Measurements from ENCODE around the gene ABHD1.

The ABHD1 gene

DNA sequence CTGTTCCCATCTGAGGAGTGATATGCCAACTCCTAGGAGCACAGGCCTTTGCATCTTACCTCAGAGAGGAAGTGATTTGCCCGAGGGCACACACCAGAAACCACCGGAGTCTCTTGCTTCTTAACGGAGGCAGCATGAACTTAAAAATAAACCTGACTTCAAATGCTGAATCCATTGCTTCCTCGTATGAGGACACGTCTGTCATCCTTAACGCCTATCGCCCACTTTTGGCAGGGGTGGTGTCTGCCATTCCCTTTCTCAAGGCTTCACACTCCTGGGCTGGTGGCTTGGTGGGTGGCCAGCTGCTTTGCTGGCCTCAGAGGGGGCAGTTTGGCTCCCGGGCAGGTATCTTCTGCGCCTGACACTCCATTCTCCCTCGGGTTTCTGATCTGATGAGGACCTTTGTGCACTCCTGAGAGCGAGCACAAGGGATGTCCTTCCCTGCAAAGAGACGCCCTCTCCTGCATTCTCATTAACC lies 11.9 kb downstream of the ABHD1 start:
- DNase-seq (ENCODE audit: low read depth in 2 of 2): no peak

DNA sequence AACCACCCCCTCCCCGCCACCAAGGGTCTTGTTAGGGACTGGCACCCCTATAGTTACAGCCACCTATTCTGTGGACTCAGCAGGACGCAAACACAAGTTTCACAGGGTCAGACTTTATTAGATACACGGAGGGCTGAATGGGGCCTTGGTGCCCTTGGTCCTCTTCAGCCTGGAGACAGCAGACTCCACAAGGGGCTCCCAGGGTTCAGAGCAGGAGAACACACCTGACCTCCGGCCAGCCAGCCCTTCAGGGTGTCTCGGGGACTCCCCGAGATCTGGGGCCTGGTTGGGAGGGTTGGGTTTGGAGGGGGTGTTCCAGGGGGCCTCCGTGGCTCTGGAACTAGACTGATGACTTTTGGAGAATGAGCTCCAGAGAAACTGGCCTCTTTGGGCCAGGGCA lies 13.1 kb downstream of the ABHD1 start:
- no peak for DNase-seq (ENCODE audit: low read depth in 2 of 2)

DNA sequence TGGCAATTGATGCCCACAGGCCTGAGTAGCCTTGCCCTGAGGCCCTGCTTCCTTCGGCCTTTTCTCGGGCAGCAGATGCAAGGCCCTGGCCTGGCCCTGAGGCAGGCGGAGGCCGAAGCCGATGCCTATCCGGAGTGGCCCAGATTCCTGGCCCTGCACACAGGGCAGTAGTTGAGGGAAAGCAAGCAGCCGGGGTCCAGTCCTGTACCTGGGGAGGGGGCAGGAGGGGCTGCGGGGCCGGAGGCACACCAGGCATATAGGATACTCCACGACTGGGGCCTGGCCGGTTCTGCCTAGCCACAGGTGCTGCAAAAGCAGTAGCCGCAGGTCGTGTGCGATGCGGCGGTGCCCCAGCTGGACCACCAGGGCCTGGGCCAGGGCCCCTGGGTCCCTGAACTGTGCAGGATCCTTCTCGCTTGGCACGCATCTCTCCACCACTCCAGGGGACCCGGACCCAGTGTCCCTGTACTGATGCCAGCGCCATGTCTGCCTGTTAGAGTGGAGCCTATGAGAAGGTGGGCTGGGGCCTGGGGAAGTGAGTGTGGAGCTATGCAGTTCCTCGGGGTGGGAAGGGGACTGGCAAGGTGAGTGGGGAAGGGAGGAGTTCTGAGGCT lies 13.8 kb downstream of the ABHD1 start:
- DNase-seq (ENCODE audit: low read depth in 2 of 2): no peak

DNA sequence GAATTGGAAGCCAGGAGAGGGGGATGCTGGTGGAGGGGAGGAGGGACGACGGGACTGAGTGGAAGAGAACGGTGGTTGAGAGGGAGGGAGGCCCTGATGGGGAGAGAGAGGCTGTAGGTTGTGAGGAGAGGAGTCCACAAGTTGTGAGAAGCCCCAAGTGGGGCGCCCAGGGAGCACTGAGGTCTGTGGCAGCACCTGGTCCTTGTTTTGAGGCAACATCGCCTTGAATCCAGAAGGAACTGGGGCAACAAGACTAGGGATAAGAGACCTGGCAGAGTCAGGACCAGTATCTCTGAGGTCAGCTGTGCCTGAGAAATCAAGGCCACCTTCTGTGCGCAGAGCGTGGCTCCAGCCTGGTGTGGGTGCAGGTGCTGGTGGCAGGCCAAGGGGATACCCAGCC lies 14.5 kb downstream of the ABHD1 start:
- no peak for DNase-seq (ENCODE audit: low read depth in 2 of 2)

DNA sequence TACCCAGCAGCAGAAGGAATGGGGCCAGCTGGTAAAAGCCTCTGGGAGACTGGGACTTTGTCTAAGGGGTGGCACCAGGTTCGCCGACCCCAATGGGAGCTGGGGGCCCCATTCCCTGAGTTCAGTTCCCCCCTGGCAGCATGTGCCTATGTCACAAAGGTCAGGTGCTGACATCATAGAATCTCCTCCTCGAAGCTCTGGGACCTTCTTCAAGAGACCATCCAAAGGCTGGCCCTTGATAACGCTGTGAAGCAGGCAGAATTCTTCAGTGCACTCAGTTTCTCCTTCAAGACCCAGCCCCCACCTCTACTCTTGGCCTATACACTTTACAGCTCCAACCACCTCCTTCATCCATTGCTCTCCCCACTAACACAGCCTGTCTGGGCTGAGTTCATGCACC lies 15.7 kb downstream of the ABHD1 start, which contains the start of gene PRR30:
Gene PRR30, minus strand, starts transcription at position 101 of the 400 bp plus-strand sequence. CDS start 1,081 bp downstream, outside the sequence.
- no peak for DNase-seq (ENCODE audit: low read depth in 2 of 2)

DNA sequence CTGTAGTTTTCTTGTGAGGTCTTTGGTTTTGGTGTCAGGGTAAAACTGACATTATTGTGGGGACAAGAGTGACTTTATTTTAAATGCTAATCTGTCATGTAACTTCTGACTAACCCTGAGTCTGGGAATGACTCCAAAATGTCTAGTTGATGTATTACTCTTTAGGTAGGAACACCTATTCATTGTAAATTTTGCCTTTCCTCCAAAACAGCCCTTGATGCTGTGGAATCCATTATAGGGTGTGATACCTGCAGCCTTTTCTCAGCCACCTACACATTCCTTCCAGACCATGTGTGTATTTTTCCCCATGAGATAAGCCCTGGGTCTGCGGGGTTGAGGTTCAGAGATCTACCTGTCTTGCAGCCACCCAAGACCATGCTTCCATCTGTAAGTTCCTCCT lies 19.7 kb downstream of the ABHD1 start:
- no peak for DNase-seq (ENCODE audit: low read depth in 2 of 2)

DNA sequence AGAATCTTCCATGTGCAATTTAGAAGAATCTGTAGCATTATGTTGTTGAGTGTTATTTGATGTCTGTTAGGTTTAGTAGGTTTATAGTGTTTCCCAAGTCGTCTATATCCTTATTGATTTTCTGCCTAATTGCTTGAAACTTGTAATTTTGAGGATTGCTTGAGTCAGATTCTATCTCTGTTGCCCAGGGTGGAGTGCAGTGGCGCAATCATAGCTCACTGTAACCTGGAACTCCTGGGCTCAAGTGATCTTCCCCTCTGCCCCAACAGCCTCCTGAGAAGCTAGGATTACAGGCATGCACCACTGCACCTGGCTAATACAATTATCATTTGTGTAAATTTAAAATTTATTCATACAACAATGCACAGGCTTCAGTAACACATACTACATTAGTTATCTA lies 22.1 kb downstream of the ABHD1 start:
- no peak for DNase-seq (ENCODE audit: low read depth in 2 of 2)

DNA sequence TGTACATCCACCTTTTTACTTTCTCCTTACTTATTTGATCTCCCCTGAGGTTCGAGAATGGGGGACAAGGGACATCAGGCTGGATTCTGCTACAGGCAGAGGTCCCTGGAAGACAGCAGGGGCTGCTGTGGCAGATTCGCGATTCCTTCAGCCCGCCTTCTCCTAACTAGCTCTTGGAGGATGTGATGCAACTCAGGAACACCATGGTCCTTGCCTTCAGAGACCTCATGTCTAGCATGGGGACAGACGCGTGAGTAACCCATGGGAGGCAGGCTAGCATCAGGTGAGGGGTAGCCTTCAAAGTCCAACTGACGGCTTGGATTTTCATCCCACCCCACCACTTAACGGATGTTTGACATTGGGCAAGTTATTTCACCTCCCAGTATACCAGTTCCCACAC lies 24.3 kb downstream of the ABHD1 start:
- no peak for DNase-seq (ENCODE audit: low read depth in 2 of 2)

DNA sequence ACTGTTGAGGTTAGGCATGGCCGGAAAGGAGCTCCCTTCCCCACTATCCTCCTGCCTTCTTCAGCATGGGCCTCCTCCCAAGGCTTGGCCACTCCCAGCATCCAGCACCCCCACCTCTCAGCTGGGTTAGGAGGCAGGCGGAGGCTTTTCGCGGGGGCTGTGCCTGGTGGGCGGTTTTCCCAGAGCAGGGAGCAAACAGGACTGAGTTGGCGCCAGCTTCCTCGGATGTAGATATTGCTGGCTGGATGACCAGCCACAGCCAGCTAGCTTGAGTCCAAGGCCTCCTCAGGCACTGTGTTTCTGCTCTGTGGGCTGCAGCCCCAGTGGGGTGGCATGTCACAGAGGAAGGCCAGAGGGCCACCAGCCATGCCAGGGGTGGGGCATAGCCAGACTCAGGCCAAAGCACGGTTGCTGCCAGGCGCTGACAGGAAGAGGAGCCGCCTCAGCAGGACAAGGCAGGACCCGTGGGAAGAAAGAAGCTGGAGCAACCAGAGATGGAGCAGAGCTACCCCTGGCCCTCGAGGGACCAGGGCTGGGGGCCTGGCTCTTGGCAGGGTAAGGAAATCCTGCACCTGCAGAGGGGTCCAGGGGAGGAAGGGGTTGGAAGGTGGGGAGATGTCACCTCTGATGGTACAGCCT lies 25.3 kb downstream of the ABHD1 start, which contains the start of gene TCF23:
Gene TCF23, plus strand, starts transcription at position 204 of the 639 bp plus-strand sequence. Its CDS starts 130 bp downstream, at position 334.
- no peak for DNase-seq (ENCODE audit: low read depth in 2 of 2)

DNA sequence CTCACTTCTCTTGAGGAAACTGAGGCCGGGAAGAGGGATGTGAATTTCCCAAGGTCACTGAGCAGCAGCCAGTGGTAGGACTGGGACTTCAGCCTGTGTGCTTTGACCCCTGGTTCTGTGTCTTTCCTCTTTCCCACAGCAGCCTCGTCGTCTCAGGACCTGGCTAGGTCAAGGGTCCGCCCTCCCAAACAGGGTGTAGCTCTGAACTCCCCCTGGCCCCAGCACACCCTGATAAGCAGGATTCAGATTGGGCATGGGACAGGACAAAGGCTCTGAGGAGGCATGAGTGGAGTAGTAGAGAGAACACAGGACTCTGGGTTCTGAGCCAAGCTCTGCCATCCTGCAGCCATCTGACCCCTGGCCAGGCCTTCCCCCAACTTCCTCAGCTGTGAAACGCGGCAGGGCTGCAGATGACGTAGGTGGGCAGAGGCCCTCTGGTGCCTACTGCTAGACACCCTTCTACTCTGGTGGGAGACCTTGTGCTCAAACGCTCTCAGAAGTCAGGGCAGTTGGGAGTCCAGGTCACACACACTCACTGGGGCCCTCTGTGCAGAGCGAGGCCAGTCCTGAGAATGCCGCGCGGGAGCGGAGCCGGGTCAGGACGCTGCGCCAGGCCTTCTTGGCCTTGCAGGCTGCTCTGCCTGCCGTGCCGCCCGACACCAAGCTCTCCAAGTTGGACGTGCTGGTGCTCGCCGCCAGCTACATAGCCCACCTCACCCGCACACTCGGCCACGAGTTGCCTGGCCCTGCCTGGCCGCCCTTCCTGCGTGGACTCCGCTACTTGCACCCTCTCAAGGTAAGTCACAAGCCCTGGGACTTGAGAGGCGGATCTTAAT lies 26.2 kb downstream of the ABHD1 start:
- DNase-seq (ENCODE audit: low read depth in 2 of 2): no peak

DNA sequence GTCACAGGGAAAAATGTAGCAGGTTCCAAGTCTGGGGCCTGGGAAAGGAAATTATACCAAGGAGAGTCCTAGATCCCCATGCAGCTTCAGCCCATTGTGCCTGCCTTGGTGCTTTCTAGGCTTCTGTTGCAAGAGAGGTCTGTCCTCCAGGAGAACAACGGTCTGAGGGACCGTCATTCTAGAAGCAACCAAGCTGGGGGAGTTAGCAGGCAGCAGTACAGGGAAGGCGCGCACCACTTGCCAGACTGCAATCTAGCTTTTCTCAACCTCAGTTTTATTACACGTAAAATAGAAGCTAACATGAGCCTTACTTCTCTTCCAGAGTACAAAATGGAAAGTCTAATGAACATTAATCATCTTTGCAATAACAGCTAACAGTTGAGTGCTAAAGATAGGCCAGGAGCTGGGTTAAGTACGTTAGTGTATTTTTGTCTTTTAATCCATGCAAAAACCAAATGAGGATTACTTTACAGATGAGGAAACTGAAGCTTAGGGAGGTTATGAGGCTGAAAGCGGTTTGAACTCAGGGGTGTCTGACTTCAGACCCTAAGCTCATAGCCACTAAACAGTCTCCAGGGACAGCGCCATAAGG lies 27.1 kb downstream of the ABHD1 start:
- no peak for DNase-seq (ENCODE audit: low read depth in 2 of 2)

DNA sequence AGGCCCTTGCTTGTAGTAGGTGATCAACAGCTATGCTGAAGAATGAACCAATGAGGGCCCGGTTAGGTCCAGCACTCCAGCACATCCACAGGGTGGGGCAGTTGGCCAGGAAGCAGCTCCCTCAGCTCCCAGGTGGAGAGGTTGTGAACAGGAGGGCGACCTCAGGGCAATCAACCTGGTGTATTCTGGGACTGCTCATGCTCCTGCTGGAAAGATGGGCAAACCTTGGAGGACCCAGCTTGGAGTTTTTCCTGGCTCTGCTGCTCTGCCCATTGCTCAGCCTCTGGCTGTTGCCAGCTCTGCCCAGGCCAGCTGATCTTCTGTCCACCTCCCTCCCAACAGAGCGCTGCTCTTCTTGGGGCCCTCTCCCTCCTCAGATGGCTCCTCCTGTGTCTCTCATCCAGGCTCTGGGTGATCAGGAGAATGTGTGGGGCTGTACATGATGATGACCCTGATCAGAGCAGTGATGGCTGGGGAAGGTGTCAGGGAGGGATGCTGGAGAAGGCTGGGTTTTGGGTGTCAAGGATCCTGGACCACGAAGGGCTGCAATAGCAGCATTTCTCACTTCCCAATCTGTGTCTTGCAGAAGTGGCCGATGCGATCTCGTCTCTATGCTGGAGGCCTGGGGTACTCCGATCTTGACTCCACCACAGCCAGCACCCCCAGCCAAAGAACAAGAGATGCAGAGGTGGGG lies 28.6 kb downstream of the ABHD1 start:
- DNase-seq (ENCODE audit: low read depth in 2 of 2): no peak

DNA sequence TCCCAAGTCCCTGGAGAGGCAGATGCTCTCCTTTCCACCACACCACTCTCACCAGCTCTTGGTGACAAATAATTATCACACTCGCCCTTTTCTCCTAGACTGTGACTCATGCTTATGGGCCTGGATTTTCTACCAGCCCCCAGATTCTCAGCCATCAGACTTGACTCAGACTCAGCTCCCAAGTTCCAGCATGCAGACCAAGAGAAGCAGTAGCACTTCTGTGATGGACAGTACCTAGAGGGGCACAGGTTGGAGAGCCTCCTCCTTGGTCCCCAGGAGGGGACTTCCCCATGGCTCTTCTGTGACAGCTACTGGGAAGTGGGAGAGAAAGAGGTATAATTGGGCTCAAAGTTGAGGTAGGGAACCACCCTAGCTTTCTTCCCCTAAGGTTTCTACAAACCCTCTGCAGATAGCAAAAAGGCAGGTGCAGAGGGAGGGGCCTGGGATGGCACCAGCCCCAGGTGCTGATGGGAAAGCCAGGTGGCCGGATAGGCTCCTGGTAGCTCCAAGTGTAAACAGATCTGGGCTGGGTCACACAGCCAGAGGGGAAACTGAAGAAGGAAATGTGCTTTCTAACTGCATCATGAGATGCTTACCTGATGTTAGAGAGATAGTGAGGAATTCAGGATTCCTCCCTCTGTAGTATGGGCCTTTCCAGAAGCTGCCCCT lies 29.3 kb downstream of the ABHD1 start:
- DNase-seq (ENCODE audit: low read depth in 2 of 2): no peak

DNA sequence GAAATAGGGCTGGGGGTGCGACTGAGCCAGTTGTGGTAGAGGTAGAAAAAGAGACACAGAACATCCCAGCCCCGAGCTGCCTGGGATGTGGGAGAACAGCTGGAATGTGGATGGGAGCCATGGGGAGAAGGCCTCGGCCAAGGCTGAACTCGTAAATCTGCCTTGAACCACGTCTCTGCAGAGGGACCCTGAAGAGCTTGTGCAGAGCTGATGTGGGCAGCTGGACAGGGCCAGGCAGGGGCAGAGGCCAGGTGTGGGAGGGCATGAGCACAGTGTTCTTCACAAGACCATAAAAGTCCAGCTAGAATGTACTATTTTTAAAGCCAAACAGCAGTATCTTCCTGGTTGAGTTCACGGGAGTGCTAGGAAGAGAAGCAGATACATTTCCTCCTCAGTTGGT lies 30.9 kb downstream of the ABHD1 start:
- no peak for DNase-seq (ENCODE audit: low read depth in 2 of 2)

DNA sequence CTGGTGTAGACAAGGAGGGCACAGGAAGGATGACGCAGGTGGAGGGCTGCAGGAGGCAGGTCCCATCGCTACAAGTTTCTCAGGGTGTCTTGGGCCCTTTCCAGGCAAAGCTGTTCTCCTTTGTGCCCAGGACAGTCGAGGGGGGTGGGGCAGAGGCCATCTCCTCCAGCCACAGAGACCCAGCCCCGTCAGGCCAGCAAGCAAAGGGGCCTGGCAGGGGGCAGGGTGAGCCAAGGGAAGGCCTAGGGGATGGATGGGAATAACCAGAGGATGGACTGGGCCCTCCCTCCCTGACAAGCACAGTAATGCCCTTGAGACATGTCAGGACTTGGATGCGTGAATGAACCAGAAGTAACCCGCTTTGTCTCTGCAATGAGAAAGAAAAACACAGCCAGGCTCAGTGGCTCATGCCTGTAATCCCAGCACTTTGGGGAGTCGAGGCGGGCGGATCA lies 31.5 kb downstream of the ABHD1 start:
- no peak for DNase-seq (ENCODE audit: low read depth in 2 of 2)

DNA sequence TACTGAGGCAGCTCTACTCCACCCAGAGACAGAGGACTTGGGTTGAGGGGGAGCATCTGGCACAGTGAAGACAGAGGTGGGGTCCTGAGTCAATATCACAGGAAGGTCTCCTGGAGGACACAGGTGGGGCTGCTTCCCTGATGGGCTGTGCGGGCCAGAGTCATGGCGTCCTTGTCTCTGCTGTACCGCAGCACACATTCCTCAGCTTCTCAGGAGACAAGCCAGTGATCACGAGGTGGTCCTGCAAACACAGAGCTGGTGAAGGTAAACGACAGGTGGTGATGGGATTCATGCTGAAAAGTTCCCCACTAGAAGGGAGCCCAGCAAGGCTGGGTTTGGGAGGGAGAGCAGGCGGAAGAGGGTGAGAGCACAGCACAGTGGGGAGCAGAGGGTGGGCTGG lies 34.9 kb downstream of the ABHD1 start:
- DNase-seq (ENCODE audit: low read depth in 2 of 2): no peak

DNA sequence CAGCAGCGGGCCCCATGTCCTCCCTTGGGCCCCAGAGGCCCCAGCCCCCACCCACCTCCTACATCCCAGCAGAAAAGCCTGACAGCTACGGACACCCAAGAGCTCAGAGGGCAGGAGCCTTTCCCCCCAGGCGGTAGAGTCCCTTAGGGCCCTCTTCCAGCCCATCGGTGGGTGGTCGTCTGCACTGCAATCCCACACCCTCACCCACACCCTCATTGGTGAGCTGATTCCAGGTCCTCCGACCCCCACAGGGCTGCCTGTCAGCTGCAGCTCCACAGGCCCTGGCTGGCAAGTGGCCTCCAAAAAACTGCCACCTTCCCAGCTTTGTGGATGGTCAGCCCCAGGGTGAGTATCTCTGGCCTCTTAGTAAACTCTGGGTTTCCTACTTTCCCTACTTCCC lies 35.7 kb downstream of the ABHD1 start:
- DNase-seq (ENCODE audit: low read depth in 2 of 2): no peak

DNA sequence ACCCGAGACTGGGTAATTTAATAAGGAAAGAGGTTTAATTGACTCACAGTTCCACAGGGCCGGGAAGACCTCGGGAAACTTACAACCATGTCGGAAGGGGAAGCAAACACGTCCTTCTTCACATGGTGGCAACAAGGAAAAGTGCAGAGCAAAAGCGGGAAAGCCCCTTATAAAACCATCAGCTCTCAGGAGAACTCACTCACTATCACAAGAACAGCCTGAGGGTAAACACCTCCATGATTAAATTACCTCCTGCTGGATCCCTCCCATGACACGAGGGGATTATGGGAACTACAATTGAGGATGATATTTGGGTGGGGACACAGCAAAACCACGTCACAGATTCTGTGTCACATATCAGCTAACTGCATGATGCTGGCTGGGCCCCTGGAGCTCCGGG lies 36.6 kb downstream of the ABHD1 start:
- DNase-seq (ENCODE audit: low read depth in 2 of 2): no peak

DNA sequence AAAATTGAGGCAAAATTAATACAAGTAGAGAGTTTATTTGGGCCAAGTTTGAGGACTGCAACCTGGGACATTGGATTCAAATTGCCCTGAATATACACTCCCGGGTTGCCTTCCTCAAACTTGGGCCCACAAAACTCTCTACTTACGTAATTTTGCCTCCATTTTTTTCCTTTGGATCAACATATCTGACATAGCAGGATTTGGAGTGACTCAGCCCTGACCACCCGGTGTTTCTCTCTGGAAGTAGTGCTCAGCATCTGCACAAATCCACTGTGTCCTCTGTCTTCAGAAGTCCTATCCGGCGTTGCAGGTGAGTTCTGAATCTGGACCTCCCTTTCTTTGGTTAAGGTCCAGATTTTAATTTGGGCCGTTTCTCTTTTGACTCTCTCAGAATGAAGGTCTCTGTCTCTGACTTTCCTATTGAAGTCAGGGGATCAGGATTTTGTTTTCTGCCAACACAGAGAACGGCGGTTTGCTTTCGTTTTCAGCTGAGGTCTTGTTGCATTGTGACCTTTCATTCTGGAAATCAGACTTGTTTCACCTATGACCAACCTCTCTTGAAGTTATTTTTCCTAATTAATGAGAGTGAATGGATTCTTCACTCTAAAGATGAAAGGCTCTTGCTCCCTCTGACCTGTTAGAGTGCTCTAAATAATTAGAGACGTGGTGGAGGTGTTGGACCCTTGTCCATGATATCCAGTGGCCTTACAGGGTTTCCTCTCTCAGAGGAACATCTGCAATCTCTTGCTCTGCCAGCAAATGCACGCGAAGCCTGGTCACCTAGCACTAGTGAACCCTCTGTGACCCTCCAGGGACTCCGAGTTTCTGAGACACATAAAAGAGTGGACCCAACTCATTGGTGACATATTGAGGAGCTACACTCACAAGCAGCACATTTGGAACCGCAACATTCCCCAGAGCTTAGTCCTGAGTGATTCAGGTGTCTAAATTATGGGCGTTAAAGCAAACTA lies 38.8 kb downstream of the ABHD1 start:
- DNase-seq (ENCODE audit: low read depth in 2 of 2): no peak
